Naive thymus-derived CD4-positive, alpha-beta T cell (primary cell): ENCODE measurements around the gene CCDC33. TPM values are rescaled to one million over a fixed set of nuclear protein-coding genes. Genes with fewer than 3 reads are reported as not detected.

ENCODE experiments used
- ATAC-seq: fragments of 150-1000 bp; cut with Tn5 transposase; 2 replicates; pipeline ENCODE4 v1.10.0; 2021; ENCODE audit warnings: mild to moderate bottlenecking, moderate library complexity
- CTCF ChIA-PET: fragments of 350-600 bp; sonication (Branson Sonifier 250); formaldehyde crosslinking; loops from one replicate; lab custom pipeline; 2021; ENCODE audit warnings: antibody characterized with exemption; lab: Charles Lee
- POLR2A ChIA-PET: fragments of 350-600 bp; sonication (Branson Sonifier 250); formaldehyde crosslinking; loops from one replicate; lab custom pipeline; 2021; ENCODE audit warnings: antibody characterized with exemption, inconsistent platforms; lab: Charles Lee
- DNase-seq, 9 donors: peaks; one replicate each; pipeline versions ENCODE4 v3.0.0 to v3.0.0-alpha.2; 2020 to 2022; ENCODE audit warnings: mixed read lengths in 1 of 9
- H3K27ac ChIP-seq: one replicate; pipeline ENCODE4 v1.7.0; 2013; ENCODE audit warnings: mild to moderate bottlenecking, low read depth, low read length, moderate library complexity
- H3K27me3 ChIP-seq, 2 donors: one replicate each; pipeline ENCODE4 v1.7.0; 2013; ENCODE audit warnings: low read length in 2 of 2, mild to moderate bottlenecking in 2 of 2, moderate library complexity in 2 of 2; ENCODE audit not compliant: control insufficient read depth in 2 of 2, insufficient read depth in 2 of 2
- H3K36me3 ChIP-seq, 3 experiments: 1 replicate in 2 of 3; 2 replicates in 1 of 3; pipeline ENCODE4 v1.7.0; 2013; ENCODE audit warnings: low read length in 3 of 3, mild to moderate bottlenecking in 3 of 3, moderate library complexity in 1 of 3; ENCODE audit not compliant: insufficient read depth in 3 of 3, control insufficient read depth in 2 of 3
- H3K4me1 ChIP-seq, 2 donors: one replicate each; pipeline ENCODE4 v1.7.0; 2013; ENCODE audit warnings: low read length in 2 of 2, mild to moderate bottlenecking in 2 of 2, moderate library complexity in 1 of 2; ENCODE audit not compliant: control insufficient read depth in 2 of 2, insufficient read depth in 2 of 2
- H3K4me3 ChIP-seq: 2 replicates; pipeline ENCODE4 v1.7.0; 2013; ENCODE audit warnings: mild to moderate bottlenecking, low read length
- H3K9me3 ChIP-seq, 3 experiments: 1 replicate in 2 of 3; 2 replicates in 1 of 3; pipeline ENCODE4 v1.7.0; 2013; ENCODE audit warnings: low read length in 3 of 3; ENCODE audit not compliant: control insufficient read depth in 2 of 3
- H3K27ac Mint-ChIP-seq, 9 donors: one replicate each; pipeline ENCODE4 v1.8.0; 2020 to 2022; ENCODE audit warnings: mixed read lengths in 9 of 9, mild to moderate bottlenecking in 8 of 9, moderate library complexity in 5 of 9, inconsistent platforms in 2 of 9
- H3K27me3 Mint-ChIP-seq, 5 donors: one replicate each; pipeline ENCODE4 v1.8.0; 2021 to 2022; ENCODE audit warnings: mixed read lengths in 5 of 5, mild to moderate bottlenecking in 1 of 5
- H3K36me3 Mint-ChIP-seq, 5 donors: one replicate each; pipeline ENCODE4 v1.8.0; 2020 to 2022; ENCODE audit warnings: mixed read lengths in 5 of 5, mild to moderate bottlenecking in 3 of 5, inconsistent platforms in 1 of 5
- H3K4me1 Mint-ChIP-seq, 7 donors: one replicate each; pipeline ENCODE4 v1.8.0; 2020 to 2022; ENCODE audit warnings: mixed read lengths in 7 of 7, mild to moderate bottlenecking in 3 of 7, inconsistent platforms in 1 of 7
- H3K4me3 Mint-ChIP-seq, 10 donors: one replicate each; pipeline ENCODE4 v1.8.0; 2020 to 2022; ENCODE audit warnings: mild to moderate bottlenecking in 10 of 10, mixed read lengths in 10 of 10, moderate library complexity in 6 of 10, inconsistent platforms in 2 of 10
- H3K9me3 Mint-ChIP-seq, 11 donors: one replicate each; pipeline ENCODE4 v1.8.0; 2020 to 2022; ENCODE audit warnings: mixed read lengths in 11 of 11, mild to moderate bottlenecking in 4 of 11, inconsistent platforms in 1 of 11, moderate library complexity in 1 of 11
- intact Hi-C, 2 donors: fragments of 100-400 bp; cut with micrococcal nuclease; formaldehyde crosslinking; loops; one replicate each; pipeline ENCODE4 v1.15.1; 2023
- polyA plus RNA-seq, 2 donors: library from polyadenylated mRNA; unstranded; fragments of 300-500 nt; fragmentation: Illumina TruSeq; gene quantifications; one replicate each; pipeline ENCODE4 v1.2.3, GENCODE V29; 2021
- total RNA-seq, 6 experiments: library from RNA in 5 of 6; stranded (reverse) in 5 of 6; gene quantifications; 1 replicate in 5 of 6; 2 replicates in 1 of 6; pipeline ENCODE4 v1.2.3 and lab custom pipeline; 2021 to 2026

CCDC33 gene
- total and polyA plus RNA-seq, 7 experiments from 2014 or later = not detected

DNA sequence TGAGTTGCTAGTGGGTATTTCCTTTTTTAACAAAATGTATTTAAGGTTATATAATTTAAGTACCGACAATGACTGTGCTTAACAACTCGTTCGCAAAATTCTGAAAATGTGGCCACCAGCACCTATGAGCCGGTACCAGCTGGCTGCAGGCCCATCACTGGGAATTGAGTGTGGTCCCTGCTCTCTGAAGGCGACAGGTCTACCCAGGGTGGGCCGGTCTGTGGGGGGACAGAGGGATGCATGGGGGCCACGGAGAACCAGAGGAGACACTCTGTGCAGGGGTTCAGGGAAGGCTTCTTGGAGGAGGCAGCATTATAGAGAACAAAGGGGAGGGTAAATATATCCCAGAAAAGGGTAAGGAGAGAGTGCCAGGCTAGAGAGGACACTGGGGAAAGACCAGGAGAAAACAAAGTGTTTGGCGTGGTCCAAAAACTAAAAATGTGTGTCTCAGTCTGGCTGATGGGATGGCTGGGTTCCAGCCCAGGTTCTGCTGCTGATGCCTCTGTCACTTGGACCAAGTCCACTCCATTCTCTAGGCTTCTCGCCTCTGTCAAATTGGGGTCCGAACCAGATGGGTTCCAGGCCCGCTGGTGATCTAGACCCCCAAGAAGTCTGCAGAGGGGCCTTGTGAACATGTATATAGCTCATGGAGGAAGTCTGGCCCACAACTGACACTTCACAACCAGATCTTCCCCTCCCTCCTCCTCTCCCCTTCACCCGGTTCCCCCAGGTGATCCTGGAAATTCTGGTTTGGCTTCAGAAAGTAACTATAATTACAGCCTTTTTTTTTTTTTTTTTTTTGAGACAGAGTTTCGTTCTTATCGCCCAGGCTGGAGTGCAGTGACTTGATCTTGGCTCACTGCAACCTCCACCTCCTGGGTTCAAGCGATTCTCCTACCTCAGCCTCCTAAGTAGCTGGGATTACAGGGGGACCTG, 142.0 kb downstream of the CCDC33 start:
- H3K27me3 Mint-ChIP-seq = peaks cover 0 to 6% (median 0%) of the 10 kb centered on the region in 5 donors
- DNase-seq = no peak
- H3K4me1 Mint-ChIP-seq = peaks cover 0 to 58% (median 15%) of the 10 kb centered on the region in 7 donors

DNA sequence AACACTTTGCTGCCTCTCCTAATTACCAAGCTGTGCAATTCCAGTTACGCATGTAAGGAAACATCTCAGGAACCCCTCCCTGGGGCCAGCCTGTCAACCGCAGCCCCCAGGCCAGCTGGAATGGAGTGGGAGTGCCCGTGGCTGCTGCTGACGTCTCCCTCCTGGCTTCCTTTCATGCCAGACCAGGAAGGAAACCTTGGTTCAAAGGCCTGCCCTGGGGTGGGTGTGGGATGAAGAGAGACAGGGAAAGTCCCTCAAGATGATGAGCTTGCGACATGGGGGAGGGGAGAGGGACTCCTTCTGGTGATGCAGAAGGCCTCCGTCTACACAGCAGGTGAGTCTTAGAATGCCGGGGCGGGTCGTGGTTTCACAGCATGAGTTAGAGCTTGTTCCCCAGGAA, 142.7 kb downstream of the CCDC33 start:
- Histone ChIP-seq H3K9me3 (no peaks in the 10 kb centered on the region), H3K27me3 (no peaks in the 10 kb centered on the region), H3K27ac (no peak overlapping the region), H3K36me3 (no peaks in the 10 kb centered on the region), H3K4me3 (no peak overlapping the region), H3K4me1 (peaks cover 13 to 20% of the 10 kb centered on the region in 2 donors)
- ATAC-seq (no peak), DNase-seq (peak in 2 of 9 donors; percentile 30 to 71)
- no peaks in the 10 kb centered on the region for H3K27me3 Mint-ChIP-seq
- ChIA-PET POLR2A (interaction anchor here (0.6 kb wide), 1 partner anchor 21 kb away, joined by 3 read pairs; no protein-coding TSS in a partner anchor), CTCF (interaction anchor here (0.6 to 1.2 kb wide), 4 partner anchors 9 to 409 kb away, joined by 3 read pairs; no protein-coding TSS in a partner anchor)
- H3K9me3 Mint-ChIP-seq = no peaks in the 10 kb centered on the region
- H3K4me1 Mint-ChIP-seq = peaks cover 2 to 59% (median 16%) of the 10 kb centered on the region in 7 donors
- H3K36me3 Mint-ChIP-seq = no peaks in the 10 kb centered on the region
- peak overlapping the region in 1 of 9 donors; percentile 69 for H3K27ac Mint-ChIP-seq
- intact Hi-C loops = no loop called here
- H3K4me3 Mint-ChIP-seq = peak overlapping the region in 2 of 10 donors; percentile 9 to 13

More for the DNA sequence above, 142.0 kb downstream of the CCDC33 start:
- Histone ChIP-seq H3K4me1 (peaks cover 9 to 12% of the 10 kb centered on the region in 2 donors), H3K27me3 (no peaks in the 10 kb centered on the region), H3K4me3 (no peak overlapping the region), H3K27ac (no peak overlapping the region), H3K36me3 (no peaks in the 10 kb centered on the region), H3K9me3 (no peaks in the 10 kb centered on the region)
- Mint-ChIP-seq H3K4me3 (peak overlapping the region in 1 of 10 donors; percentile 9), H3K9me3 (no peaks in the 10 kb centered on the region), H3K36me3 (no peaks in the 10 kb centered on the region), H3K27ac (peak overlapping the region in 1 of 9 donors; percentile 69)
- ChIA-PET CTCF (interaction anchor here (0.7 to 6.8 kb wide), 4 partner anchors 9 to 409 kb away, joined by 3 to 74 read pairs (median 4); no protein-coding TSS in a partner anchor), POLR2A (no interaction called here)
- intact Hi-C loops = no loop called here
- ATAC-seq = no peak

DNA sequence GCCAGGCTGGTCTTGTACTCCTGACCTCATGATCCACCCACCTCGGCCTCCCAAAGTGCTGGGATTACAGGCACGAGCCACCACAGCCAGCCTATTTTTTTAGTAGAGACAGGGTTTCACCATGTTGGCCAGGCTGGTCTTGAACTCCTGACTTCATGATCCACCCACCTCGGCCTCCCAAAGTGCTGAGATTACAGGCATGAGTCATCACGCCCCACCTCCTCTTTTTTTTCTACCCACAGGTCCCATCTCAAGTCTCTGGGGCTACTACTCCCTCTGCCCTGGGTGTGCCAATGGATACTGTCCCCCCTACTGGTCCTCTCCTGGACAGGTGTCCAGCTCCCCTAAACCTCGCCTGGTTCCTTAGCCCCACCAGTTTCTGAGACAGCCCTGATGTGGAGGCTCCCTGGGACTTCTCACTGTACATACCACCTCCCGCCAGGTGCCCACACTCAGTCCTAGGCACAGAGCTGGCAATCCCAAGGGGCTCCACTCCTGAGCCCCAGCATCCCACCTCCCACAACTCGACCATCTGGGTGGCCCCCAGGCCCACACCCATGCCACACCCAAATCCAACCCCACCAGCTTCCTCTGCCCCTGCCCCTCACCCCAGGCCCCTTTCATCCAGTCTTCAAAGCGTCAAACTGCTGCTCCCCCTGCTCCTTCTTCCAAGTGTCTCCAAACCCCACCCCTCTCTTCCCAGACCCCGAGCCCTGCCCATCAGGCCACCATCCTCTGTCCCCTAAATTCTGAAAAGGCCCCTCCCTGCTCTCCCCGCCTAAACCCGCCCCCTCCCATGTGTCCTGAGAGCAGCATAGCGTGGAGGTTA, 144.4 kb downstream of the CCDC33 start:
- Mint-ChIP-seq H3K27ac (no peak overlapping the region), H3K4me3 (no peak overlapping the region), H3K36me3 (no peaks in the 10 kb centered on the region), H3K27me3 (no peaks in the 10 kb centered on the region), H3K4me1 (peaks cover 0 to 63% (median 16%) of the 10 kb centered on the region in 7 donors), H3K9me3 (no peaks in the 10 kb centered on the region)
- ATAC-seq = no peak
- no peaks in the 10 kb centered on the region for H3K27me3 ChIP-seq
- intact Hi-C loops = no loop called here
- no peak for DNase-seq
- peaks cover 6 to 28% of the 10 kb centered on the region in 2 donors for H3K4me1 ChIP-seq
- ChIA-PET POLR2A (no interaction called here), CTCF (interaction anchor here (0.7 to 6.9 kb wide), 2 partner anchors 59 to 109 kb away, joined by 3 to 93 read pairs; no protein-coding TSS in a partner anchor)
- no peaks in the 10 kb centered on the region for H3K36me3 ChIP-seq
- no peak overlapping the region for H3K27ac ChIP-seq
- H3K9me3 ChIP-seq = no peaks in the 10 kb centered on the region
- no peak overlapping the region for H3K4me3 ChIP-seq

DNA sequence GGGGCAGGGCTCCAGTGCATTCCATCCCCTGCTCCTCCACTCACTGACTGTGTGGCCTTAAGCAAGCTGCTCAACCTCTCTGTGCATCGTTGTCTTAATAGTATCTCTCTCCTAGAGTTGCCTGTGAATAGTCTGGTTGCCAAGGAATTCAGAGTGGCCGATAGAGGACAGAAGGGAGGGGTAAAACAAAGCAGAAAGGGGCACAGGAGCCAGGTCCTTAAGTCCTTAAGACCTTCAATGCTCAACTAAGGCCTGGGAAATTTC, 145.0 kb downstream of the CCDC33 start:
- CTCF ChIA-PET = interaction anchor here (1.2 to 6.9 kb wide), 2 partner anchors 59 to 388 kb away, joined by 3 to 93 read pairs; no protein-coding TSS in a partner anchor

DNA sequence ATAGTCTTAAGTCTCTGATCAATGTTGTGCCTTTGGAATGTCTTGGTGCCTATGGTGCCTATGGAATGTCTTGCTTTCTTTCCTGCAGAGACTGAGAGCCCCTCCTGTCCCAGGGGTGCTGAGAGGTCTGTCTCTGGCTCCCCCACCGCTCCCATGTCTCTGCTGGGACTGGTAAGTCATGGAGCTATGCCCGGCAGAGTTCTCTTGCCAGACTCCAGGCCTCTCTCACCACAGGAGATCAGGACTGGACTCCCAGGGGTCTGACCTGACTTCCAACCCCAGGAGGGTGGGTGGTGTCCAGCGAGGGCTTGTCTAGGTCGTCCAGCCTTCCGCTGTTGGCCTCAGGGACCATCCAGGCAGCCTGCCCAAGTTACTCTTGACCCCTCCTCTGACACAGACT, 145.4 kb downstream of the CCDC33 start:
- no peak overlapping the region for H3K4me3 Mint-ChIP-seq
- POLR2A ChIA-PET = no interaction called here
- H3K4me1 ChIP-seq = peaks cover 6 to 32% of the 10 kb centered on the region in 2 donors
- H3K27me3 Mint-ChIP-seq = no peaks in the 10 kb centered on the region
- intact Hi-C loops = no loop called here
- H3K9me3 Mint-ChIP-seq = no peaks in the 10 kb centered on the region
- H3K36me3 Mint-ChIP-seq = no peaks in the 10 kb centered on the region
- CTCF ChIA-PET = interaction anchor here (1.2 to 6.9 kb wide), 2 partner anchors 58 to 388 kb away, joined by 3 to 93 read pairs; no protein-coding TSS in a partner anchor
- no peak overlapping the region for H3K4me3 ChIP-seq
- H3K36me3 ChIP-seq = no peaks in the 10 kb centered on the region
- no peak for ATAC-seq
- H3K27ac ChIP-seq = no peak overlapping the region
- no peak overlapping the region for H3K27ac Mint-ChIP-seq
- no peaks in the 10 kb centered on the region for H3K27me3 ChIP-seq
- peaks cover 0 to 65% (median 16%) of the 10 kb centered on the region in 7 donors for H3K4me1 Mint-ChIP-seq
- no peak for DNase-seq
- H3K9me3 ChIP-seq = no peaks in the 10 kb centered on the region

More for the DNA sequence above, 145.0 kb downstream of the CCDC33 start:
- Mint-ChIP-seq H3K36me3 (no peaks in the 10 kb centered on the region), H3K27ac (no peak overlapping the region), H3K9me3 (no peaks in the 10 kb centered on the region), H3K4me3 (no peak overlapping the region), H3K27me3 (no peaks in the 10 kb centered on the region), H3K4me1 (peaks cover 0 to 65% (median 16%) of the 10 kb centered on the region in 7 donors)
- H3K4me1 ChIP-seq = peaks cover 6 to 32% of the 10 kb centered on the region in 2 donors
- H3K27me3 ChIP-seq = no peaks in the 10 kb centered on the region
- no peak overlapping the region for H3K4me3 ChIP-seq
- no peak for ATAC-seq
- no peaks in the 10 kb centered on the region for H3K9me3 ChIP-seq
- POLR2A ChIA-PET = no interaction called here
- no peaks in the 10 kb centered on the region for H3K36me3 ChIP-seq
- no peak for DNase-seq
- no peak overlapping the region for H3K27ac ChIP-seq
- intact Hi-C loops = no loop called here
